ENCODE results near the gene ASB18. TPM values are rescaled to one million over a fixed set of nuclear protein-coding genes. Genes with fewer than 3 reads are reported as not detected.

The ASB18 gene
- total RNA-seq, 1 experiment from 2014 or later, result not detected

DNA sequence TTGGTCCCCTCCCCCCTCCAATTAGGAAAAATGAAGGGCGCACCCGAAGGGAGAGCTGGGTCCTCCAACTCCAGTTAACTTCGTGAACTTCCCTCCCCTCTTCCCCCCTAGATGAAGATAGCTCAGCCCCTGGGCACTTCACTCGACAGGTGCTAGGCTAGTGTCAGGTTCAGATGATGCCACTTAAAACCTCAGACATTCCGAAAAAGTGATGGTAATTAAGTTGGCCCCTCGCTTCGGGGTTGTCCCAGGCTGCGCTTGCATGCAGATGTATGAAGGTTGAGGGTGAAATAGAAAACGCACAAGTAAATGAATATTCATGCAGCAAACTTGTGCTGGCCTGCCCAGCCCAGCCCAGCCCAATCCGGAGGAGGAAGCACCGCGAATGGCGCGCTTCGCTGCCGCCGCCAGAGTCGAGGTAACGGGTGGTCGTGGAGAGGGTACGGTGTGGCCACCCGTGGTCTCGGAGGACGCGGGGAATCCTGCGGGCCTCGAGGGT, 93.0 kb downstream of the ASB18 start:
- POLR2A ChIA-PET, result no interaction called here
- no TSS peak for BruUV-seq (replicated peaks)
- in situ Hi-C loops (cut with HindIII; ENCODE audit: low pct_unique_long_range_greater_than_20kb, low sequenced_read_pairs), result no loop called here

GRCh38 chr2:236170590-236171165, 93.5 kb downstream of the ASB18 start:
- Histone ChIP-seq H3K36me3 (ENCODE audit: control insufficient read depth, insufficient read depth, low read length) (no peaks in the 10 kb centered on the region), H3K9me3 (ENCODE audit: control insufficient read depth, insufficient read depth, low read depth, low read length) (no peaks in the 10 kb centered on the region), H3K4me1 (ENCODE audit: control insufficient read depth, insufficient read depth, low read length) (peaks cover 18% of the 10 kb centered on the region), H3K27me3 (ENCODE audit: control insufficient read depth, insufficient read depth, low read length) (no peaks in the 10 kb centered on the region), H3K4me3 (ENCODE audit: low read depth in 2 of 2, low read length in 2 of 2) (no peak overlapping the region), H3K27ac (ENCODE audit: low read length) (no peak overlapping the region)
- intact Hi-C loops (cut with micrococcal nuclease; ENCODE audit: unreplicated experiment), result loop anchor here (10.0 kb wide), 1 partner anchor 236 kb away; no protein-coding TSS in a partner anchor
- CTCF ChIA-PET, result interaction anchor here (0.7 kb wide), 1 partner anchor 12 kb away, joined by 3 read pairs; no protein-coding TSS in a partner anchor
- BruUV-seq (replicated peaks), result no TSS peak
- DNase-seq (ENCODE audit: low read depth, low spot score) (no peak), ATAC-seq (no peak)
- no peak for TF ChIP-seq REST (IDR thresholded peaks at IDR 0.05; ENCODE audit: insufficient read depth in 1 of 2, low read depth in 2 of 2, low read length in 1 of 2)
- TF ChIP-seq TCF7L2 (IDR thresholded peaks at IDR 0.05; ENCODE audit: low read depth, low read length), result no peak
- no peak for TF ChIP-seq SIN3A (IDR thresholded peaks at IDR 0.05; ENCODE audit: borderline replicate concordance, insufficient read depth, low read depth, low read length)
- no peak for TF ChIP-seq POLR2AphosphoS5 (IDR thresholded peaks at IDR 0.05; ENCODE audit: low read depth, low read length)
- no peak for TF ChIP-seq CTCF (IDR thresholded peaks at IDR 0.05)
- in situ Hi-C loops (cut with HindIII; ENCODE audit: low pct_unique_long_range_greater_than_20kb, low sequenced_read_pairs), result no loop called here
- POLR2A ChIA-PET, result no interaction called here

More for the DNA sequence above, 93.0 kb downstream of the ASB18 start:
- no peak overlapping the region for H3K27ac ChIP-seq (ENCODE audit: low read length)
- peaks cover 18% of the 10 kb centered on the region for H3K4me1 ChIP-seq (ENCODE audit: control insufficient read depth, insufficient read depth, low read length)
- ATAC-seq (no peak), DNase-seq (ENCODE audit: low read depth, low spot score) (no peak)
- no peaks in the 10 kb centered on the region for H3K36me3 ChIP-seq (ENCODE audit: control insufficient read depth, insufficient read depth, low read length)
- H3K9me3 ChIP-seq (ENCODE audit: control insufficient read depth, insufficient read depth, low read depth, low read length), result no peaks in the 10 kb centered on the region
- TF ChIP-seq POLR2AphosphoS5 (IDR thresholded peaks at IDR 0.05; ENCODE audit: low read depth, low read length), result no peak
- TF ChIP-seq REST (IDR thresholded peaks at IDR 0.05; ENCODE audit: insufficient read depth in 1 of 2, low read depth in 2 of 2, low read length in 1 of 2), result no peak
- no peak for TF ChIP-seq SIN3A (IDR thresholded peaks at IDR 0.05; ENCODE audit: borderline replicate concordance, insufficient read depth, low read depth, low read length)
- no peak for TF ChIP-seq CTCF (IDR thresholded peaks at IDR 0.05)
- no peak for TF ChIP-seq TCF7L2 (IDR thresholded peaks at IDR 0.05; ENCODE audit: low read depth, low read length)
- intact Hi-C loops (cut with micrococcal nuclease; ENCODE audit: unreplicated experiment), result loop anchor here (10.0 kb wide), 1 partner anchor 236 kb away; no protein-coding TSS in a partner anchor
- CTCF ChIA-PET, result interaction anchor here (0.7 kb wide), 1 partner anchor 12 kb away, joined by 3 read pairs; no protein-coding TSS in a partner anchor
- no peak overlapping the region for H3K4me3 ChIP-seq (ENCODE audit: low read depth in 2 of 2, low read length in 2 of 2)
- H3K27me3 ChIP-seq (ENCODE audit: control insufficient read depth, insufficient read depth, low read length), result no peaks in the 10 kb centered on the region

Measured in Panc1 (cell line).